ENCODE measurements around the gene OR8B4.
"Not testable (repeated sequence)": the region's sequence is repeated elsewhere in the genome, so short reads cannot be mapped to it uniquely, and the experiment has no call there.

OR8B4 gene

DNA sequence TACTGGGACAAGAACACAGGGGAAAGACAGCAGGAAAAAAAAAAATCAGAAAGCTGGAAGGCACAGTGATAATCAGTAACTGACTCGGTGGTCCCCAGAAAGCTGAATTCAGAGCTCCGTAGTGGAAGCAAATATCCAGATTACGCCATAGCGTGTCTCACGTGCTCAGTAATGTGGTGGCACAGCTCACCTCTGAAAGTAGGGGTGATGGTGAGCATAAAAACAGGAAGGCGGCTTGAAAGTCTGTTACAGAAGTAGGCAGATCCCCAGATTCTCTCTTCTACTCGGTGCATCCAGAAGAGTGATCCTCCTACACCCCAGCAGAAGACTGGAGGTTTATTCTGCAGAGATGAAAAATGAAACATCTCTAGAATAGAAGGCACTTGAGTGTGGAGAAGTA lies 14.8 kb downstream of the OR8B4 start:
- Histone ChIP-seq H3K4me1 (ENCODE audit: insufficient read depth, insufficient read length) (no peaks in the 10 kb centered on the region), H3K36me3 (ENCODE audit: insufficient read depth, insufficient read length, low read length) (no peaks in the 10 kb centered on the region), H3K4me3 (ENCODE audit: insufficient read length, low read depth) (no peak overlapping the region), H3K9ac (ENCODE audit: insufficient read length, low read depth) (no peak overlapping the region), H3K9me3 (ENCODE audit: insufficient read depth, low read length) (no peaks in the 10 kb centered on the region), H3K27me3 (ENCODE audit: insufficient read depth, insufficient read length) (no peaks in the 10 kb centered on the region)
- no peak for TF ChIP-seq YY1 (IDR thresholded peaks at IDR 0.05; ENCODE audit: insufficient read depth, insufficient read length)
- no peak for TF ChIP-seq SUZ12 (IDR thresholded peaks at IDR 0.05; ENCODE audit: extremely low read depth, insufficient read depth, insufficient read length)
- TF ChIP-seq ZNF274 (IDR thresholded peaks at IDR 0.05; ENCODE audit: low read depth, low read length): no peak
- DNase-seq (ENCODE audit: low read depth, low spot score): no peak

DNA sequence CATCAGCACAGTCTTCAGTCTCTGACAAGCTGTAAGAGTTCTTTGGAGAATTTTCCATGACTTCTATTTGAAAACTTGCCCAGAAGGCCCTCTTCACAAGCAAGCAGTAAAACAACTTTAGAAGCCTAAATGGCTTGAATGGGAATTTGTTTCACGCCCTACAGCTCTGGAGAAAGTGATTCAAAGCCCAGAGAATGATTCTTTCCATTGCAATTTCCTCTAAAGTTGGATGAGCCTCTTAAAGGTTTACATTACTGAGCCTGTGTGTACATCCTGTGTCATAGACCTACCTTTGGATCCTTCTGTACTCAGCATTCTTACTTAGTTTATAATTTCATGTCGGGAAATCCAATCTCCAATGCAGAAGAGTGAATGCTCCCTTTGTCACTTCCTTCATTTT lies 19.1 kb downstream of the OR8B4 start:
- TF ChIP-seq YY1 (IDR thresholded peaks at IDR 0.05; ENCODE audit: insufficient read depth, insufficient read length) (no peak), SUZ12 (IDR thresholded peaks at IDR 0.05; ENCODE audit: extremely low read depth, insufficient read depth, insufficient read length) (no peak), ZNF274 (IDR thresholded peaks at IDR 0.05; ENCODE audit: low read depth, low read length) (no peak)
- Histone ChIP-seq H3K4me3 (ENCODE audit: insufficient read length, low read depth) (no peak overlapping the region), H3K27me3 (ENCODE audit: insufficient read depth, insufficient read length) (no peaks in the 10 kb centered on the region), H3K9ac (ENCODE audit: insufficient read length, low read depth) (no peak overlapping the region), H3K9me3 (ENCODE audit: insufficient read depth, low read length) (peaks cover 6% of the 10 kb centered on the region; the same call in 1 of the 2 replicates), H3K36me3 (ENCODE audit: insufficient read depth, insufficient read length, low read length) (no peaks in the 10 kb centered on the region), H3K4me1 (ENCODE audit: insufficient read depth, insufficient read length) (no peaks in the 10 kb centered on the region)
- no peak for DNase-seq (ENCODE audit: low read depth, low spot score)

DNA sequence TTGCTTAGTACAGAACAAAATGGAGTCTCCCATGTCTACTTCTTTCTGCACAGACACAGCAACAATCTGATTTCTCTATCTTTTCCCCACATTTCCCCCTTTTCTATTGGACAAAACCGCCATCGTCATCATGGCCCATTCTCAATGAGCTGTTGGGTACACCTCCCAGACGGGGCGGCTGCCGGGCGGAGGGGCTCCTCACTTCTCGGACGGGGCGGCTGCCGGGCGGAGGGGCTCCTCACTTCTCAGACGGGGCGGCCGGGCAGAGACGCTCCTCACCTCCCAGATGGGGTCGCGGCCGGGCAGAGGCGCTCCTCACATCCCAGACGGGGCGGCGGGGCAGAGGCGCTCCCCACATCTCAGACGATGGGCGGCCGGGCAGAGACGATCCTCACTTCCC lies 21.5 kb downstream of the OR8B4 start:
- not testable (repeated sequence) for H3K4me3 ChIP-seq (ENCODE audit: insufficient read length, low read depth); H3K9ac ChIP-seq (ENCODE audit: insufficient read length, low read depth); H3K4me1 ChIP-seq (ENCODE audit: insufficient read depth, insufficient read length); H3K9me3 ChIP-seq (ENCODE audit: insufficient read depth, low read length); DNase-seq (ENCODE audit: low read depth, low spot score); H3K36me3 ChIP-seq (ENCODE audit: insufficient read depth, insufficient read length, low read length); H3K27me3 ChIP-seq (ENCODE audit: insufficient read depth, insufficient read length)

DNA sequence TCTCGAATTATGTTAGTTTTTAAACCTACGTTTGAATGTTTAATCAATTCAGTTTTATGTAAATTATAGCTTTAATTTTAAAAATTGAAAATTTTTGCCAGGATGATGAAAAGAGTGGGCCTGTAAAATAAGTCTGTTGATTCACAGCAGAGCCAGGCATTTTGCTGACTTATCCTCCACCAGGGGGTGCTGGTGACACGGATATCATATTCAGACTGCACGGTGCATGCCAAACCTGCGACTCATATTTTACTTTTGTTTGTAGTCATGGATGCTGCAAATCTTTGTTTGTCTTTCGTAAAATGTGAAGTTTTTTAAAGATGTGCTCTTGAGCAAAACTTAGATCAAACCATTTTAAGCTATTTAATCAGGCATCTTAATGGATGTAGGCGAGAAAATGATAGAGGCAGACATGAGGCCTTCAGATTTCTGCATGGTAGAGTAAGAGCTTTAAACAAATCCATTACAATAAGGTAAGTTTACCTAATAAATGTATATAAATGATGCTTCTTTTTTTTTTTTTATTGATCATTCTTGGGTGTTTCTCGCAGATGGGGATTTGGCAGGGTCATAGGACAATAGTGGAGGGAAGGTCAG lies 22.2 kb downstream of the OR8B4 start:
- H3K36me3 ChIP-seq (ENCODE audit: insufficient read depth, insufficient read length, low read length): no peaks in the 10 kb centered on the region
- no peaks in the 10 kb centered on the region for H3K27me3 ChIP-seq (ENCODE audit: insufficient read depth, insufficient read length)
- no peaks in the 10 kb centered on the region for H3K4me1 ChIP-seq (ENCODE audit: insufficient read depth, insufficient read length)
- TF ChIP-seq ZNF274 (IDR thresholded peaks at IDR 0.05; ENCODE audit: low read depth, low read length) (no peak), YY1 (IDR thresholded peaks at IDR 0.05; ENCODE audit: insufficient read depth, insufficient read length) (no peak), SUZ12 (IDR thresholded peaks at IDR 0.05; ENCODE audit: extremely low read depth, insufficient read depth, insufficient read length) (no peak)
- peak; percentile 49 for DNase-seq (ENCODE audit: low read depth, low spot score)
- no peak overlapping the region for H3K4me3 ChIP-seq (ENCODE audit: insufficient read length, low read depth)
- peaks cover 6% of the 10 kb centered on the region; the same call in 1 of the 2 replicates for H3K9me3 ChIP-seq (ENCODE audit: insufficient read depth, low read length)
- no peak overlapping the region for H3K9ac ChIP-seq (ENCODE audit: insufficient read length, low read depth)

DNA sequence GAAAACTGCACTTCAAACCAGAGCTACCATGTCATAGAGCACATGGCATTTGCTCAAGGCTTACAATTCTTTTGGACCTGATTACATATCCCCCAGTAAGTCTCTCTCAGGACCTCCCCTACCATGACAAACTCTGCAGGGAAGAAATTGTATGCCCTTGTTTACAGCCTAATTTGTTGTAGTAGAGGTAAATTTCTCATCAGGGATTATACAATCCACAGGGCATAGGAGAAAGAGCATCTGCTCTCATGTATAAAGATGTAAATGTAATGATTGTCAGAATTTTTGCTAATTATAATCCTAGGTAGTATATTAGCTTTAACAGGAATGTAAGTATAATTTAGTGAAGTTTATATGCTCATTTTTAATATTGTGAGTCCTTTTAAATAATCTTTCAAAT lies 25.7 kb downstream of the OR8B4 start, which contains the start of gene OR8B3:
Gene OR8B3 (minus strand): TSS at position 101 of the 400 bp plus-strand sequence. CDS start 1,673 bp downstream, outside the sequence.
- H3K4me1 ChIP-seq (ENCODE audit: insufficient read depth, insufficient read length): no peaks in the 10 kb centered on the region
- H3K4me3 ChIP-seq (ENCODE audit: insufficient read length, low read depth): no peak within 1 kb of the TSS
- no peaks in the 10 kb centered on the region for H3K9me3 ChIP-seq (ENCODE audit: insufficient read depth, low read length)
- no peak for DNase-seq (ENCODE audit: low read depth, low spot score)
- H3K27me3 ChIP-seq (ENCODE audit: insufficient read depth, insufficient read length): no peaks in the 10 kb centered on the region
- no peaks in the 10 kb centered on the region for H3K36me3 ChIP-seq (ENCODE audit: insufficient read depth, insufficient read length, low read length)
- H3K9ac ChIP-seq (ENCODE audit: insufficient read length, low read depth): no peak within 1 kb of the TSS
- TF ChIP-seq SUZ12 (IDR thresholded peaks at IDR 0.05; ENCODE audit: extremely low read depth, insufficient read depth, insufficient read length): no peak
- no peak for TF ChIP-seq YY1 (IDR thresholded peaks at IDR 0.05; ENCODE audit: insufficient read depth, insufficient read length)
- TF ChIP-seq ZNF274 (IDR thresholded peaks at IDR 0.05; ENCODE audit: low read depth, low read length): no peak

DNA sequence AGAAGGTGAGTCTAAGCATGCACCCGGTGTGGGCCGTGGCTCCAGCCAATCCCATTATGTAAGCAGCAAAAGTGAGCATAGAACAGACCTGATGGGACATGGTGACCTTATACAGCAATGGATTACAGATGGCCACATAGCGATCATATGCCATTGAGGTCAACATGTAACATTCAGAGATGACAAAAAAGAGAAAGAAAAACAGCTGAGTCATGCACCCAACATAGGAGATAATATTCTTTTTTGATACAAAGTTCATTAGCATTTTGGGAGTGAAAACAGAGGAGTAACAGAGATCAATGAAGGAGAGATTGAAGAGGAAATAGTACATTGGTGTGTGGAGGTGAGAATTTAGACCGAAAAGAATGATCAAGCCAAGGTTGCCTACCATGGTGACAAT lies 27.8 kb downstream of the OR8B4 start:
- H3K27me3 ChIP-seq (ENCODE audit: insufficient read depth, insufficient read length); H3K4me1 ChIP-seq (ENCODE audit: insufficient read depth, insufficient read length); H3K9me3 ChIP-seq (ENCODE audit: insufficient read depth, low read length); DNase-seq (ENCODE audit: low read depth, low spot score); H3K4me3 ChIP-seq (ENCODE audit: insufficient read length, low read depth); H3K9ac ChIP-seq (ENCODE audit: insufficient read length, low read depth); H3K36me3 ChIP-seq (ENCODE audit: insufficient read depth, insufficient read length, low read length): not testable (repeated sequence)

DNA sequence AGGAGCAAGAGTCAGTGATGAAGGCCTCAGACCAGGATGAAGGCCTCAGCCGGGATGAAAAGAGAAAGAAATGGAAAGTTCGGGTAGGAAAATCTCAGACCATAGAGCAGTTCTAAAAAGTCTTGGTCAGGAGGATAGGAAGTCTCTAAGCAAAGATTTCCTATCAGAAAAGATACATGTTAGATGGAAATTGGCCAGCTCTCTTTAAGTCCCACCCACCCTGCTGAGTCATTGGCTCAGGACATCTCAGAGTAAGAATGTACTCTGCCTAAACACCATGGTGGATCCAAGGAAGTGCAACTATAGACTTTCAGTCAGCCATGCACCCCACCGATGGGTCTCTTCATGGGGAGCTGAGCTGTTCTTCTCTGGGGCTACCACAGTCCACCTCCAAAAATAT lies 30.3 kb downstream of the OR8B4 start:
- H3K27me3 ChIP-seq (ENCODE audit: insufficient read depth, insufficient read length): no peaks in the 10 kb centered on the region
- H3K9me3 ChIP-seq (ENCODE audit: insufficient read depth, low read length): no peaks in the 10 kb centered on the region
- no peak for TF ChIP-seq ZNF274 (IDR thresholded peaks at IDR 0.05; ENCODE audit: low read depth, low read length)
- no peak for TF ChIP-seq YY1 (IDR thresholded peaks at IDR 0.05; ENCODE audit: insufficient read depth, insufficient read length)
- no peak for TF ChIP-seq SUZ12 (IDR thresholded peaks at IDR 0.05; ENCODE audit: extremely low read depth, insufficient read depth, insufficient read length)
- H3K36me3 ChIP-seq (ENCODE audit: insufficient read depth, insufficient read length, low read length): no peaks in the 10 kb centered on the region
- no peak overlapping the region for H3K9ac ChIP-seq (ENCODE audit: insufficient read length, low read depth)
- H3K4me3 ChIP-seq (ENCODE audit: insufficient read length, low read depth): no peak overlapping the region
- H3K4me1 ChIP-seq (ENCODE audit: insufficient read depth, insufficient read length): no peaks in the 10 kb centered on the region
- DNase-seq (ENCODE audit: low read depth, low spot score): no peak

DNA sequence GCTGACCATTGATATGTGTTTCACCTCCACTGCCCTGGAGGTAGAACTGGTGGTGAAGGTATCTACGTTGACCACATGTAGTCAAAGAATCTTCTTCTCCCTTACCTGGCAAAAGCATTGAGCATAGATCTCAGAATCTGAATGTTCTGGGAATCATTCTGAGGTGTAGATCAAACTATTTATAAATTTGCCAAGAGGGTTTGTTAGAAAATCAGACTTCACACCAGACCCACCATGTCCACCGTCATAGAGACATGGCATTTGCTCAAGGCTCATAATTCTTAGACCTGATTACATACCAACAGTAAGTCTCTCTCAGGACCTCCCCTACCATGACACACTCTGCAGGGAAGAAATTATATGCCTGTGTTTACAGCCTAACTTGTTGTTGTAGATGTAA lies 40.3 kb downstream of the OR8B4 start, which contains the start of gene OR8B2:
Gene OR8B2 (minus strand): TSS at position 101 of the 400 bp plus-strand sequence. CDS start 1,156 bp downstream, outside the sequence.
- Histone ChIP-seq H3K9ac (ENCODE audit: insufficient read length, low read depth) (no peak within 1 kb of the TSS), H3K4me1 (ENCODE audit: insufficient read depth, insufficient read length) (no peaks in the 10 kb centered on the region), H3K9me3 (ENCODE audit: insufficient read depth, low read length) (no peaks in the 10 kb centered on the region), H3K4me3 (ENCODE audit: insufficient read length, low read depth) (no peak within 1 kb of the TSS), H3K27me3 (ENCODE audit: insufficient read depth, insufficient read length) (no peaks in the 10 kb centered on the region), H3K36me3 (ENCODE audit: insufficient read depth, insufficient read length, low read length) (no peaks in the 10 kb centered on the region)
- DNase-seq (ENCODE audit: low read depth, low spot score): no peak
- no peak for TF ChIP-seq SUZ12 (IDR thresholded peaks at IDR 0.05; ENCODE audit: extremely low read depth, insufficient read depth, insufficient read length)

DNA sequence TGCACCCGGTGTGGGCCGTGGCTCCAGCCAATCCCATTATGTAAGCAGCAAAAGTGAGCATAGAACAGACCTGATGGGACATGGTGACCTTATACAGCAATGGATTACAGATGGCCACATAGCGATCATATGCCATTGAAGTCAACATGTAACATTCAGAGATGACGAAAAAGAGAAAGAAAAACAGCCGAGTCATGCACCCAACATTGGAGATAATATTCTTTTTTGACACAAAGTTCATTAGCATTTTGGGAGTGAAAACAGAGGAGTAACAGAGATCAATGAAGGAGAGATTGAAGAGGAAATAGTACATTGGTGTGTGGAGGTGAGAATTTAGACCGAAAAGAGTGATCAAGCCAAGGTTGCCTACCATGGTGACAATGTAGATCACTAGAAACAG lies 41.8 kb downstream of the OR8B4 start:
- DNase-seq (ENCODE audit: low read depth, low spot score); H3K27me3 ChIP-seq (ENCODE audit: insufficient read depth, insufficient read length); H3K4me1 ChIP-seq (ENCODE audit: insufficient read depth, insufficient read length); H3K9ac ChIP-seq (ENCODE audit: insufficient read length, low read depth); H3K9me3 ChIP-seq (ENCODE audit: insufficient read depth, low read length); H3K4me3 ChIP-seq (ENCODE audit: insufficient read length, low read depth); H3K36me3 ChIP-seq (ENCODE audit: insufficient read depth, insufficient read length, low read length): not testable (repeated sequence)

All from NT2/D1 (cell line).